Esophagus squamous epithelium (tissue), 4 donors: ENCODE data around the gene KSR2.

Experiments
- POLR2A ChIP-seq, 4 donors: fragments of 450-650 bp; IDR thresholded peaks; one replicate each; pipeline ENCODE4 v1.6.1; 2017; ENCODE audit warnings: antibody characterized with exemption in 4 of 4, mild to moderate bottlenecking in 4 of 4, moderate library complexity in 3 of 4
- TF ChIP-seq, protein P1 (sequence below), 6 experiments: fragments of 450-650 bp in 4 of 6; fragments of 200-600 bp in 2 of 6; sonication (generic) in 2 of 6; IDR thresholded peaks; one replicate each; pipeline ENCODE4 v1.5.1; 2016 to 2019; ENCODE audit warnings: antibody characterized with exemption in 6 of 6, mild to moderate bottlenecking in 4 of 6, moderate library complexity in 4 of 6

- TF ChIP-seq, protein P1, sequence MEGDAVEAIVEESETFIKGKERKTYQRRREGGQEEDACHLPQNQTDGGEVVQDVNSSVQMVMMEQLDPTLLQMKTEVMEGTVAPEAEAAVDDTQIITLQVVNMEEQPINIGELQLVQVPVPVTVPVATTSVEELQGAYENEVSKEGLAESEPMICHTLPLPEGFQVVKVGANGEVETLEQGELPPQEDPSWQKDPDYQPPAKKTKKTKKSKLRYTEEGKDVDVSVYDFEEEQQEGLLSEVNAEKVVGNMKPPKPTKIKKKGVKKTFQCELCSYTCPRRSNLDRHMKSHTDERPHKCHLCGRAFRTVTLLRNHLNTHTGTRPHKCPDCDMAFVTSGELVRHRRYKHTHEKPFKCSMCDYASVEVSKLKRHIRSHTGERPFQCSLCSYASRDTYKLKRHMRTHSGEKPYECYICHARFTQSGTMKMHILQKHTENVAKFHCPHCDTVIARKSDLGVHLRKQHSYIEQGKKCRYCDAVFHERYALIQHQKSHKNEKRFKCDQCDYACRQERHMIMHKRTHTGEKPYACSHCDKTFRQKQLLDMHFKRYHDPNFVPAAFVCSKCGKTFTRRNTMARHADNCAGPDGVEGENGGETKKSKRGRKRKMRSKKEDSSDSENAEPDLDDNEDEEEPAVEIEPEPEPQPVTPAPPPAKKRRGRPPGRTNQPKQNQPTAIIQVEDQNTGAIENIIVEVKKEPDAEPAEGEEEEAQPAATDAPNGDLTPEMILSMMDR (IDR thresholded peaks at IDR 0.05): no peak
- TF ChIP-seq POLR2A (IDR thresholded peaks at IDR 0.05): no peak
Measured at GRCh38 chr12:117517219-117517739, 451.5 kb downstream of the KSR2 start.
